IPS-20b (cell line): ENCODE data around the gene LARGE2.

ENCODE experiments used
- H3K27ac ChIP-seq: one replicate; pipeline ENCODE4 v1.5.1; 2013; ENCODE audit warnings: low read length
- H3K27me3 ChIP-seq: 2 replicates; pipeline ENCODE4 v1.6.1; 2013; ENCODE audit warnings: mild to moderate bottlenecking, low read length, inconsistent platforms; ENCODE audit not compliant: insufficient read depth
- H3K36me3 ChIP-seq: 2 replicates; pipeline ENCODE4 v1.6.1; 2013; ENCODE audit warnings: low read depth, mild to moderate bottlenecking, inconsistent platforms, low read length, moderate library complexity; ENCODE audit not compliant: insufficient read depth
- H3K4me1 ChIP-seq: 2 replicates; pipeline ENCODE4 v1.6.1; 2013; ENCODE audit warnings: mild to moderate bottlenecking, control low read depth, inconsistent platforms, low read length, moderate library complexity; ENCODE audit not compliant: insufficient read depth
- H3K4me3 ChIP-seq: 2 replicates; pipeline ENCODE4 v1.5.1; 2013; ENCODE audit warnings: mild to moderate bottlenecking, low read length, inconsistent platforms
- H3K9ac ChIP-seq: 2 replicates; pipeline ENCODE4 v1.6.1; 2013; ENCODE audit warnings: low read depth, mild to moderate bottlenecking, inconsistent platforms, low read length, moderate library complexity
- H3K9me3 ChIP-seq: 2 replicates; pipeline ENCODE4 v1.6.1; 2013; ENCODE audit warnings: mild to moderate bottlenecking, low read depth, low read length, inconsistent platforms; ENCODE audit not compliant: insufficient read depth

The LARGE2 gene

DNA sequence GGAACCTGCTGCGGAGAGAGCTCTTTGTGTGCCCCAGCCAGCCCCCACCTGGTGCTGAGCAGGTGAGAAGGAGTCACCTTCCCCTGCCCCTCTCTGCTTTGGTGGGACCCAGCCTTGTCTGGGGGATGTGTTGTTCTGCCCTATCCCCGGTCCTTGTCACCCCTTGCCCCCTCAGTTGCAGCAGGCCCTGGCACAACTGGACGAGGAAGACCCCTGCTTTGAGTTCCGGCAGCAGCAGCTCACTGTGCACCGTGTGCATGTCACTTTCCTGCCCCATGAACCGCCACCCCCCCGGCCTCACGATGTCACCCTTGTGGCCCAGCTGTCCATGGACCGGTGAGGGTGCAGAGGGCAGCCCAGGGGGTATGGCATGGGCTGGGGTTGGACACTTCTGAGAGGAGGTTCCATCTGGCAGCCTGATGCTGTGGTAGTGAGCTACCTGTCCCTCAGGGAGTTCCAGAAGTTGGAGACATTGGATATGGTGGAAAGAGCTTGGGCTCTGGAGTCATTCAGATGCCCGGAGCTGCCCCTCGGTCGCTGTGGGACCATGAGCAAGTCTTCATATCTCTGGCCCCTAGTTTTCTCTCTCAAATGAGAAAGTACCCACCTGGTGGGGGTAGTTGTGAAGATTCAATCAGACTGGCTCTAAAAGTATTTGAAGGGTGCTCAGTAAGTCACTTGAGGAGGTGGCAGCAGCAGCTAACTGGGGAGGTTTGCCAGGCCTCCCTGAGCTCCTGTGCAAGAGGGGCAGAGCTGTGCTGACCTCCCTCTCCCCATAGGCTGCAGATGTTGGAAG, 4.3 kb downstream of the LARGE2 start:
- H3K4me1 ChIP-seq = no peaks in the 10 kb centered on the region; the same call in 1 of the 2 replicates
- peaks cover 48% of the 10 kb centered on the region for H3K36me3 ChIP-seq

GRCh38 chr11:45927332-45927683, 4.9 kb downstream of the LARGE2 start:
- no peaks in the 10 kb centered on the region; the same call in 1 of the 2 replicates for H3K4me1 ChIP-seq
- H3K27ac ChIP-seq = no peak overlapping the region
- no peak overlapping the region for H3K9ac ChIP-seq
- H3K4me3 ChIP-seq = no peak overlapping the region
- no peaks in the 10 kb centered on the region for H3K9me3 ChIP-seq
- H3K36me3 ChIP-seq = peaks cover 53% of the 10 kb centered on the region
- peaks cover 10% of the 10 kb centered on the region for H3K27me3 ChIP-seq

More for the DNA sequence above, 4.3 kb downstream of the LARGE2 start:
- H3K9me3 ChIP-seq = no peaks in the 10 kb centered on the region
- H3K27ac ChIP-seq = no peak overlapping the region
- no peak overlapping the region for H3K4me3 ChIP-seq
- H3K27me3 ChIP-seq = peaks cover 11% of the 10 kb centered on the region
- no peak overlapping the region for H3K9ac ChIP-seq

- no peak overlapping the region for H3K9ac ChIP-seq
- peaks cover 54% of the 10 kb centered on the region for H3K36me3 ChIP-seq
- no peaks in the 10 kb centered on the region for H3K9me3 ChIP-seq
- peaks cover 8% of the 10 kb centered on the region for H3K27me3 ChIP-seq
- H3K27ac ChIP-seq = no peak overlapping the region
- H3K4me3 ChIP-seq = no peak overlapping the region
- H3K4me1 ChIP-seq = no peaks in the 10 kb centered on the region; the same call in 1 of the 2 replicates
These were observed 5.4 kb downstream of the LARGE2 start for GRCh38 chr11:45927684-45928413.

- no peak overlapping the region for H3K27ac ChIP-seq
- H3K9ac ChIP-seq = no peak overlapping the region
- H3K4me1 ChIP-seq = no peaks in the 10 kb centered on the region; the same call in 1 of the 2 replicates
- no peaks in the 10 kb centered on the region; the same call in 1 of the 2 replicates for H3K27me3 ChIP-seq
- peaks cover 59% of the 10 kb centered on the region for H3K36me3 ChIP-seq
- H3K9me3 ChIP-seq = no peaks in the 10 kb centered on the region
- no peak overlapping the region for H3K4me3 ChIP-seq
These were observed 6.2 kb downstream of the LARGE2 start for GRCh38 chr11:45928535-45929215.

- H3K27ac ChIP-seq = no peak overlapping the region
- H3K36me3 ChIP-seq = peaks cover 61% of the 10 kb centered on the region
- H3K4me1 ChIP-seq = no peaks in the 10 kb centered on the region
- H3K4me3 ChIP-seq = no peak overlapping the region
- no peaks in the 10 kb centered on the region for H3K27me3 ChIP-seq
- H3K9me3 ChIP-seq = no peaks in the 10 kb centered on the region
- no peak overlapping the region for H3K9ac ChIP-seq
These were observed 7.1 kb downstream of the LARGE2 start for GRCh38 chr11:45929486-45930030.

DNA sequence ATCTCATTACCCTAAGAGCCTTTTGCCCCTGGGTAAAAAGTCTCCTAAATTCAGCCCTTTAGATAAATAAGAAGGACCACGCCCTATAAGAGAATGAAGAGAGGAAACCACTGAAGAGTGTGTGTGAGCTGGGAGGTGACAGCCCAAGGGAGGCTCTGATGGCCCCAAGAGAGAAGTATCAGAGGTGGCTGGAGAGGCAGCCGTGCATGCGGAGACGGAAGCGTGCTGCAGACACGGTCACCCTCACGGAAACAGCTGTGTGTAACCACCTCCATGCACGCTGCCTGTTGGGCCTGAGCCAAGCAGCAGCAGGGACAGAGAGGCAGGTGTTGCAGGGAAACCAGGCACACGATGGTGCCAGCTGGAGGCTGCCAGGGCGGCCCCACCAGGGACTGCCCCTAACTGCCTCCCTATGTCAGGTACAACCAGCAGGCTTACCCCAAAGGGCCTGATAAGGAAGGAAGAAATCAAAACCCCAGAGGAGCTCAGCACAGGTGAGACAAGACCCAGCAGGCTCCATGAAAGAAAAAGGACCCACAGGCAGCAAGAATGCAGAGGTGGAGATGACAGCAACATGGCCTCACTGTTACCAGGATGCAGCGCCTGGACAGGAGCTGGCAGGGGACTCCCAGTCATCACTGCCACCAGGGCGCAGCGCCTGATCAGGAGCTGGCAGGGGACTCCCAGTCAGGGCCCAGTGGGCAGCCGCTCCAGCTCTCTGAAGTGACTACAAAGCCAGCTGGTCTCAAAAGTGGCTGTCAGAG, 7.8 kb downstream of the LARGE2 start:
- no peak overlapping the region for H3K9ac ChIP-seq
- H3K9me3 ChIP-seq = no peaks in the 10 kb centered on the region
- H3K4me1 ChIP-seq = no peaks in the 10 kb centered on the region
- peaks cover 61% of the 10 kb centered on the region for H3K36me3 ChIP-seq
- no peaks in the 10 kb centered on the region for H3K27me3 ChIP-seq
- H3K27ac ChIP-seq = no peak overlapping the region
- H3K4me3 ChIP-seq = no peak overlapping the region

GRCh38 chr11:45930951-45931570, 8.6 kb downstream of the LARGE2 start:
- no peaks in the 10 kb centered on the region for H3K27me3 ChIP-seq
- peaks cover 63% of the 10 kb centered on the region for H3K36me3 ChIP-seq

GRCh38 chr11:45931739-45932138, 9.3 kb downstream of the LARGE2 start:
- Histone ChIP-seq H3K27ac (no peak overlapping the region), H3K27me3 (no peaks in the 10 kb centered on the region), H3K4me1 (no peaks in the 10 kb centered on the region), H3K4me3 (no peak overlapping the region), H3K36me3 (peaks cover 59% of the 10 kb centered on the region), H3K9me3 (no peaks in the 10 kb centered on the region), H3K9ac (no peak overlapping the region)

More at GRCh38 chr11:45930951-45931570, 8.6 kb downstream of the LARGE2 start:
- H3K9ac ChIP-seq = no peak overlapping the region
- no peak overlapping the region for H3K4me3 ChIP-seq
- no peaks in the 10 kb centered on the region for H3K4me1 ChIP-seq
- H3K27ac ChIP-seq = no peak overlapping the region
- no peaks in the 10 kb centered on the region for H3K9me3 ChIP-seq

DNA sequence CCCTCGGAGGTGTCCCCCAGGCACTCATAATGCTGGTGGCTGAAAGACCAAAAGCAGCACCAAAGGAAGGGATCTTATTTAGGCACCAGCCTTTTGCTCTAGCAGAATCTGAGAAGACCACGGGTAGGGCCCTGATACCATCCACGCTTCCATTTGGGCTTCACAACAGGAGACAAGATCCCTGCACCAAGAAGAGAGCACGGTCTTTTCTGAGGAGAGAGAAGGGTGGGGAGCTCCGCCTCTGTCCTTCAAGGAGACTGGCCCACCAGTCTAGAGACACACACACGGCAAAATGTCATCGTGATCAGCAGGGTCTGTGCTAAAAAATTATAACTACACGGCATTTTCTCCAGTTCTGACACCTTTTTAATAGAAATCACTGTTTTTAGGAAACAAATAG, 9.8 kb downstream of the LARGE2 start:
- Histone ChIP-seq H3K27ac (no peak overlapping the region), H3K27me3 (no peaks in the 10 kb centered on the region), H3K4me1 (no peaks in the 10 kb centered on the region), H3K9me3 (no peaks in the 10 kb centered on the region), H3K9ac (no peak overlapping the region), H3K4me3 (no peak overlapping the region), H3K36me3 (peaks cover 59% of the 10 kb centered on the region)

GRCh38 chr11:45933131-45933831, 10.8 kb downstream of the LARGE2 start:
- H3K27ac ChIP-seq = no peak overlapping the region
- no peak overlapping the region for H3K9ac ChIP-seq
- H3K9me3 ChIP-seq = no peaks in the 10 kb centered on the region
- no peaks in the 10 kb centered on the region for H3K4me1 ChIP-seq
- peaks cover 49% of the 10 kb centered on the region for H3K36me3 ChIP-seq
- no peak overlapping the region for H3K4me3 ChIP-seq
- H3K27me3 ChIP-seq = no peaks in the 10 kb centered on the region
